ENCODE results near the gene PFKM.
"Not testable (repeated sequence)": the region's sequence is repeated elsewhere in the genome, so short reads cannot be mapped to it uniquely, and the experiment has no call there.

PFKM gene

GRCh38 chr12:48115957-48116356 is 3.2 kb upstream of the PFKM start:
- no peak for DNase-seq

- DNase-seq, result no peak
Observed at GRCh38 chr12:48118284-48118871, 786 bp upstream of the PFKM start.

GRCh38 chr12:48119834-48120195 is 651 bp downstream of the PFKM start:
- no peak for DNase-seq

- no peak for DNase-seq
Observed at GRCh38 chr12:48121522-48121921, 2.4 kb downstream of the PFKM start.

GRCh38 chr12:48122065-48122834 is 3.1 kb downstream of the PFKM start:
- DNase-seq, result no peak

- DNase-seq, result no peak
Observed at GRCh38 chr12:48123169-48123568, 4.0 kb downstream of the PFKM start.

- not testable (repeated sequence) for DNase-seq
Observed at GRCh38 chr12:48125542-48125941, 6.4 kb downstream of the PFKM start.

- no peak for DNase-seq
Observed at GRCh38 chr12:48125985-48126384, 6.8 kb downstream of the PFKM start.

- no peak for DNase-seq
Observed at GRCh38 chr12:48126953-48127630, 7.9 kb downstream of the PFKM start.

GRCh38 chr12:48128800-48129199 is 9.6 kb downstream of the PFKM start:
- DNase-seq, result no peak

GRCh38 chr12:48129376-48129775 is 10.2 kb downstream of the PFKM start:
- DNase-seq, result no peak

GRCh38 chr12:48131517-48131916 is 12.4 kb downstream of the PFKM start:
- no peak for DNase-seq

GRCh38 chr12:48132826-48133225 is 13.7 kb downstream of the PFKM start:
- DNase-seq, result no peak

- DNase-seq, result no peak
Observed at GRCh38 chr12:48135027-48135426, 15.9 kb downstream of the PFKM start.

GRCh38 chr12:48142818-48143674 is 23.9 kb downstream of the PFKM start:
- no peak for DNase-seq

GRCh38 chr12:48143898-48144297 is 24.7 kb downstream of the PFKM start:
- no peak for DNase-seq

GRCh38 chr12:48145981-48146380 is 26.8 kb downstream of the PFKM start:
- no peak for DNase-seq

GRCh38 chr12:48151103-48151771 is 32.1 kb downstream of the PFKM start:
- DNase-seq, result no peak

GRCh38 chr12:48155786-48156185 is 36.6 kb downstream of the PFKM start:
- DNase-seq, result not testable (repeated sequence)

GRCh38 chr12:48156652-48157017 is 37.5 kb downstream of the PFKM start:
- DNase-seq, result no peak

- peak; percentile 98 for DNase-seq
Observed at GRCh38 chr12:48157018-48157888, 38.1 kb downstream of the PFKM start, which contains the start of gene ASB8. ASB8 (minus strand) TSS chr12:48157515; CDS start chr12:48153496, 4,019 bp downstream.
